ENCODE measurements around the gene ADGRL3. TPM values are rescaled to one million over a fixed set of nuclear protein-coding genes. Genes with fewer than 3 reads are reported as not detected.

The ADGRL3 gene
- total and polyA plus RNA-seq, 5 donors, result 0.52 to 3.8 (median 3.2) TPM

DNA sequence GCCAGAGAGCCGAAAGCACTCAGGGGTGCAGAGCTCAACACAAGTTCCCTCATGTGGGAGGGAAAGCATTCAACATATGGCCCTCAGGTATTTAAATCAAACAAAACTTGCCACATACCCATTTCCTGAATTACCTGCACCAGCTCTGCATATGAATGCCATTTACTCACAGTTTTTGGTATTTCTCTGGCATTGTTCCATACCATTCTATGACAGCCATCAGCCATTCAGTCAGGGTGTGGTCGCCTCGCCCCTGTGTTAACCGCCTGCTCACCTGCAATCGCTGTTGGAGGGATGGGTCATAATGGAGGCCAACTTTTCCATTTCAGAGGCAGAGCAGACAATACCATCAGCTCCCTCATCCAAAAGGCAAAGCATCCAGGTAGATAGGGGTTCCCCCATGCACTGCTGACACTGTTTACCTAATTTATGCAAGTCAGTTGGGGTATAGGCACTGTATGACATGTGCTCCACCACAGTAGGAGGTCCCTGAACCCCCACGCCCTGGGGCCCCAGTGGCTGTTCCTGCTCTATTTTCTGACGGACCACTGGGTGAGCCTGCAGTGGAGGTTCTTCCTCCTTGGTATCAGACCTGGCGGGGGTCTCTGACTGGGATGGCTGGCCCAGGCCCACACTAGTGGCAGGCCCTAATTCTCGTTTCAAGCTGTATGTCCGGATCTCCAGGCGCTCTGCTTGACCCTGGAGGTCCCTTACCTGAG, 227.1 kb downstream of the ADGRL3 start:
- intact Hi-C loops (cut with DNase I), result no loop called here
- 90% methylated on average over 11 of the region's 11 CpGs for WGBS
- no peak overlapping the region for H3K27ac ChIP-seq (ENCODE audit: low read length)
- no peaks in the 10 kb centered on the region for H3K9me3 ChIP-seq (ENCODE audit: control insufficient read depth, low read length)
- DNase-seq (no peak), ATAC-seq (no peak)
- H3K4me3 ChIP-seq (ENCODE audit: low read length), result no peak overlapping the region
- no peaks in the 10 kb centered on the region for H3K4me1 ChIP-seq (ENCODE audit: control insufficient read depth, insufficient read depth, low read length)
- H3K27me3 ChIP-seq (ENCODE audit: control insufficient read depth, insufficient read depth), result no peaks in the 10 kb centered on the region

DNA sequence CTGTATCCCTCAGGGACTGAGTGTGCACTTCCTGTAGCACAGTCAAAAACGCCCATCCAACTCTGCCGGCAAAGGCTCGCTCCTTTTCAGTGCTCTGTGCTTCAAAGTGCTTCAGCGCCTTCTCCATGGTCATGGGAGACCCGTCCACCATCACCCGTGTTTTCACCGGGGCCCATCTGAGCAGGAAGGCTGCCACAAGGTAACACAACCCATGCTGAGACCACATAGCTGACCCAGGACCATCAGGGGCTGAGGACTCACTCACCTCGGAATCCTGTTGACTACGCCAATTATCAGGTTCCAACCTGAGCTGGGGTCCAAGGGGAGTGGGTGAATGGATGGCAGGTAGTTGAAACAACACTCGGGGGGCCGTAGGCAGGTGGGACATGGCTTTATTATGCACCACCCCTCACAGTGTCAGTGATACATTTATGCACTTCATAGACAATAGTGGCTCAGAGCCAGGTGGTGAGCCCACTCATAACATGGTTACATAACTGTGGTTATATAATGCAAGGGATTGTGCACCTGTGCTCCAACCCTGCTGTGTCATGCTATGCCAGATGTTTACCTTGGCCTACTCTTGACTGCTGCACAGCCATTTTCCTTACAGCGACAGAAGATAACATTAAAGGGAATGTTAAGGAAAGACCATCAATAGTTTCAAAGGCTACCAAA, 227.8 kb downstream of the ADGRL3 start:
- intact Hi-C loops (cut with DNase I), result no loop called here
- Histone ChIP-seq H3K27ac (ENCODE audit: low read length) (no peak overlapping the region), H3K4me3 (ENCODE audit: low read length) (no peak overlapping the region), H3K27me3 (ENCODE audit: control insufficient read depth, insufficient read depth) (no peaks in the 10 kb centered on the region), H3K4me1 (ENCODE audit: control insufficient read depth, insufficient read depth, low read length) (no peaks in the 10 kb centered on the region), H3K9me3 (ENCODE audit: control insufficient read depth, low read length) (no peaks in the 10 kb centered on the region)
- DNase-seq, result no peak
- no peak for ATAC-seq
- 86% methylated on average over 12 of the region's 12 CpGs for WGBS

DNA sequence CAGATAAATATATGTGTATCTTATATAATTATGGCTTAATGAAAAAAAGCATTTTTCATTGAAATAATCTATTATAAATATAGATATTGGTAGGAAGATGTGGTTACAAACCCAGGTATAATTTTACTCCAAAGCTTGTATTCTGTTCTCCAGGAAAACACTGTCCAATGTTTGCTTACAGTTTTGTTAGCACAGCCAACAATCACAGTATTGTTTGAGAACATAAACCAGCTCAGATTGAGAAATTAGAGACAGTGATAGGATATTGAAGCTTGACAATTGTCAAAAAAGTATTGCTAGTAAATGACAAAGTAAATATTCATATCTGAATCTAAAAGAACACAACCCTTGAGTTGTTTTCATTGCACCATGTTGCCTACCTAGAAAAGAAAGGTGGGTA, 228.8 kb downstream of the ADGRL3 start:
- intact Hi-C loops (cut with DNase I), result no loop called here
- no peaks in the 10 kb centered on the region for H3K27me3 ChIP-seq (ENCODE audit: control insufficient read depth, insufficient read depth)
- H3K9me3 ChIP-seq (ENCODE audit: control insufficient read depth, low read length), result no peaks in the 10 kb centered on the region
- no peak overlapping the region for H3K27ac ChIP-seq (ENCODE audit: low read length)
- no peak overlapping the region for H3K4me3 ChIP-seq (ENCODE audit: low read length)
- H3K4me1 ChIP-seq (ENCODE audit: control insufficient read depth, insufficient read depth, low read length), result no peaks in the 10 kb centered on the region
- DNase-seq (no peak), ATAC-seq (no peak)

DNA sequence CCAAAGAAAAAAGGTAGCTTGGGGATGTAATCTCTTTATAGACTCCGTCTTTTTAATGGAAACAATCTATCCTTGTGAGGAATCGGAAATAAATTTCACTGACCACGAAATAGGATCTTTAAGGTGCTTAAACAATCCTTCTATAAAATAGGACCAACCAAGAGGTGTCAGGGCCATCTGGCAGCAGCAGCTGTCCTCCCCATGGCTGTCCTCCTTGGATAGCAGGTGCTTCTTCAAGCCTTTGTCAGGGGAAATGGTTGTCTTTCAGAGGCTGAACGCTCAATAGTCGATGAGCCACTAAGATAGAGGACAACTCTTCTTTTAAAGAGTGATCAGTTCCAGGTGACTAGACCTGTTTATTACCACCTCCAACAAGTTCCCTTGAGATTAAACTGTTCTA, 231.0 kb downstream of the ADGRL3 start:
- Histone ChIP-seq H3K27me3 (ENCODE audit: control insufficient read depth, insufficient read depth) (no peaks in the 10 kb centered on the region), H3K4me3 (ENCODE audit: low read length) (no peak overlapping the region), H3K27ac (ENCODE audit: low read length) (no peak overlapping the region), H3K4me1 (ENCODE audit: control insufficient read depth, insufficient read depth, low read length) (no peaks in the 10 kb centered on the region), H3K9me3 (ENCODE audit: control insufficient read depth, low read length) (no peaks in the 10 kb centered on the region)
- intact Hi-C loops (cut with DNase I), result no loop called here
- 90% methylated on average over 5 of the region's 5 CpGs for WGBS
- DNase-seq (no peak), ATAC-seq (no peak)

DNA sequence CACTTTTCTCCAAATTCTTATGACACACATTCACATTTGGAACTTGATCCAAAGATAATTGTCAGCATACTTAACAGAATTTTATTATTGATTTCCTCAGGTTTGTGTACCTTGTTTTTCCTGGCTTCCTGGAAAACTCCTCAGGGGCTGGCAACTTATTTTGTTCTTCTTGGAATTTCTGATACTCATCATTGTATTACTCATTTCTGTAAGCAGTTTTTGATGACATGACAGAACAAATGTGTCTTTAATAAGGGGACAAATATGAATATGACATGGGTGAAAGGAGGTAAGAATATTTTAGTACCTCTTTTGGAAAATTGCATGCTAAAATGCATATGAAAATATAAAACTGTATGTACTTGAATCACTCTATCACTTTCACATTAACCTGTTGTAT, 237.8 kb downstream of the ADGRL3 start:
- no peak overlapping the region for H3K4me3 ChIP-seq (ENCODE audit: low read length)
- intact Hi-C loops (cut with DNase I), result no loop called here
- ATAC-seq, result no peak
- H3K27me3 ChIP-seq (ENCODE audit: control insufficient read depth, insufficient read depth), result no peaks in the 10 kb centered on the region
- no peak overlapping the region for H3K27ac ChIP-seq (ENCODE audit: low read length)
- no peaks in the 10 kb centered on the region for H3K4me1 ChIP-seq (ENCODE audit: control insufficient read depth, insufficient read depth, low read length)
- no peaks in the 10 kb centered on the region for H3K9me3 ChIP-seq (ENCODE audit: control insufficient read depth, low read length)
- DNase-seq, result no peak

DNA sequence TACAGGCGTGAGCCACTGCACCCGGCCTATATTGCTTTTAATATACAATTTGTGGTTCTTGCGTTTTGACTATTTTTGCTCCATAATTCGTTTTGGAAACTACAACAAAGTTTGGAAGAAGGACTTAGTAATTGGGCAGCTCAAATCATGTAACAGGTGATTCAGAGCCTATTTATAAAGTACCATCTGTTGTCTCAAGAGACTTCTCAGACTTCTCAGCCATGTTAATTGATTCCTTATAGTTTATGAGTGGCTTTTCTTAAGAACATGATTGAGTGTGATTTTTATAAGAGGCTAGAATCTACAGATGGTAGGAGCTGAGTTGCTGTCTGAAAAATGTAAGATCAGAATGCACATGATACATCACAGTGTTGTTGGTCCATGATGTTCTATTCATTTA, 240.2 kb downstream of the ADGRL3 start:
- no peak for ATAC-seq
- no peaks in the 10 kb centered on the region for H3K4me1 ChIP-seq (ENCODE audit: control insufficient read depth, insufficient read depth, low read length)
- H3K4me3 ChIP-seq (ENCODE audit: low read length), result no peak overlapping the region
- H3K27me3 ChIP-seq (ENCODE audit: control insufficient read depth, insufficient read depth), result no peaks in the 10 kb centered on the region
- DNase-seq, result no peak
- no peak overlapping the region for H3K27ac ChIP-seq (ENCODE audit: low read length)
- no peaks in the 10 kb centered on the region for H3K9me3 ChIP-seq (ENCODE audit: control insufficient read depth, low read length)
- intact Hi-C loops (cut with DNase I), result no loop called here
- 88% methylated on average over 4 of the region's 4 CpGs for WGBS

DNA sequence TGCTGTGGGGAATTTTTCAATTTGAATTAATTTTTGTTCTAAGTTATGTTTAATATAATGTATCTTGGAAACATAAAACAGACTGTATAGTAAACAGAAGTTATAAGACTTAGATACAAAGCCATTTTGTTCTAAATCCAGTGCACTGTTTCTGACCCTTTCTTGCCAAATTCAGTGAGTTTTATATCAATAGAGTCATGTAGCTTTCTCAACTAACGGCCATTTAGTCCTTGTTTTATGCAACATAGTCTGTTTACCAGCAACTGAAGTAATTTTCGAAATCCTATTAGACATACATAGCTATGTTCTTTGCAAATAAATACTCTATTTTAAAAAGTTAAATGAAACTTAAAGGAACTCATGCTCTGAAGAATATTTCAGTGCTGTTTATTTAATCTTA, 242.8 kb downstream of the ADGRL3 start:
- WGBS, result 61% methylated on average over 2 of the region's 2 CpGs
- Histone ChIP-seq H3K27ac (ENCODE audit: low read length) (no peak overlapping the region), H3K27me3 (ENCODE audit: control insufficient read depth, insufficient read depth) (no peaks in the 10 kb centered on the region), H3K9me3 (ENCODE audit: control insufficient read depth, low read length) (no peaks in the 10 kb centered on the region), H3K4me3 (ENCODE audit: low read length) (no peak overlapping the region), H3K4me1 (ENCODE audit: control insufficient read depth, insufficient read depth, low read length) (no peaks in the 10 kb centered on the region)
- intact Hi-C loops (cut with DNase I), result no loop called here
- DNase-seq (no peak), ATAC-seq (no peak)

DNA sequence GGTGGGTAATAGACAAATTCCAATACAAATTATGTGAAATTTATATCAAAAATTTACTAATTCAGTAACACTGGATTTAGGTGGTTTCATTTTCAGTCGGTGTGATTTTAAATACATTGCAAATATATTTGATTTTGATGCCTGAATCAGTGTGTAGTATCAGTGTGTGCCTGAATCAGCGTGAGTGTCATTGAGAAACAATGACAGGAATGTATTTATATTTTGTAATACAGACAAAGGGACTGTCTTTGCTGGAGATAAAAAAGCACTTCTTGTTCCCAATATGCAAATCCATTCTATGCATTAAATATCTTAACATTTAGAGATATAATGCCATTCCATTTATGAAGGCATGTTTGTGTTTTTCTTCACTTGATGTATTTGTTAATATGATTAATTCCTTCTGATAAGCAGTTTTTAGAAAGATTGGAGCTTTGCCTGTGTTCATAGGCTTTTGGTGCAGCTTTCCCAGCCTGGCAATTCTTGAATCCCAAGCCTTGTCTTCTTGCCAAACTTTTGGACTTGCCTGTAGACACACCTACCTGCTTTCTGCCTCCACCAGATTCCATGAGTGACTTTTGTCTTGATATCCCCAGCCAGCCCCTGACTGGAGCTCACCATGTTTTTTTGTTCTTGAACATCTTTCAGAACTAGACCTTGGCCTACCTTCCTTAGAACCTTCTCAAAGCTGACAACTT, 243.8 kb downstream of the ADGRL3 start:
- intact Hi-C loops (cut with DNase I), result no loop called here

DNA sequence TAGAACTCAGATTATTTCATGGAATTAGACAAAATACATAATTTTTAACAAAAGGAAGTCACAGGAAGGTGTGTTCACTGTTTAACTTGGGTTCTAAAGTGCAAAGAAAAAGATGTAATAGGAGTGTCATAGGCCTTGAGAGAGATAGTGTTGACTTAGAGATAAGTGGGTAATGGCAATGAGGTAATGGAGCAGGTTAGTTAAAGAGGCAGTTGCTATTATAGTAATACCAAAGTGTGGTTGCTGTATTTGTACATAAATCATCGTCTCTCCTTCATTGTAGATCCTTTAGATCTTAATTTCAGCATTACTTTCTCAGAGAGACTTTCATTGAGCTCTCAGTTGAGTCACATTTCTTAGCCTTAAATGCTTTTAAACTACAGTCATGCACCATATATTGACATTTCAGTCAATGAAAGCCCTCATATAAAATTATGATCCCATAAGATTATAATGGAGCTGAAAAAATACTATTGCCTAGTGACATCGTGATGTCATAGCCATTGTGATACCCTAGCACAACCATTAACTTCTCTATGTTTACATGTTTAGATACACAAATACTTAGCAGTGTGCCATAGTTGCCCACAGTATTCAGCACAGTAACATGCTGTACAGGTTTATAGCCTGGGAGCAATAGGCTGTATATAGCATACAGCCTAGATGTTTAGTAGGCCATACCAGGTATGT, 245.4 kb downstream of the ADGRL3 start:
- 83% methylated on average over 2 of the region's 2 CpGs for WGBS
- intact Hi-C loops (cut with DNase I), result no loop called here
- ATAC-seq, result no peak

More for the DNA sequence above, 243.8 kb downstream of the ADGRL3 start:
- H3K9me3 ChIP-seq (ENCODE audit: control insufficient read depth, low read length), result no peaks in the 10 kb centered on the region
- H3K27me3 ChIP-seq (ENCODE audit: control insufficient read depth, insufficient read depth), result no peaks in the 10 kb centered on the region
- no peak overlapping the region for H3K4me3 ChIP-seq (ENCODE audit: low read length)
- H3K27ac ChIP-seq (ENCODE audit: low read length), result no peak overlapping the region
- no peaks in the 10 kb centered on the region for H3K4me1 ChIP-seq (ENCODE audit: control insufficient read depth, insufficient read depth, low read length)
- 47% methylated on average over 2 of the region's 2 CpGs for WGBS
- ATAC-seq (no peak), DNase-seq (no peak)

DNA sequence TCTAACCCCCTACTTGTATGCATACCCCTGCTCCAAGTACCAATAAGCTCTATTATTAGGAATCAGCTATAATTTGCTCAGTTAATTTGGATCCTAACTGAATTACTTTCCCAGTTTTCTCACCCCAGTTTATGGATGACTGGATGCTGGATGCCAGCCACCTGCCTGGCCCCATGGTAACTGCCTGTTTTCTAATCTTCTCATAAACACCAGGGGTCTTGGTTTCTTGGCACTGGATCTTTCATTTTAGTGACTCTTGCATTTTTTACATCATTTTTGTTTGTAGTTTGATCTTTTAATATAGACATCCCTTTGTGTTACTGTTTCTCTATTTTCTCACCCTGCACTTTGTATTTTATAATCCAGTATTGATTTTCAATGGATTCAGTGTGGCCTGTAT, 246.8 kb downstream of the ADGRL3 start:
- Histone ChIP-seq H3K27me3 (ENCODE audit: control insufficient read depth, insufficient read depth) (no peaks in the 10 kb centered on the region), H3K4me3 (ENCODE audit: low read length) (no peak overlapping the region), H3K4me1 (ENCODE audit: control insufficient read depth, insufficient read depth, low read length) (no peaks in the 10 kb centered on the region), H3K27ac (ENCODE audit: low read length) (no peak overlapping the region), H3K9me3 (ENCODE audit: control insufficient read depth, low read length) (no peaks in the 10 kb centered on the region)
- intact Hi-C loops (cut with DNase I), result no loop called here
- ATAC-seq, result no peak
- DNase-seq, result no peak

More for the DNA sequence above, 245.4 kb downstream of the ADGRL3 start:
- Histone ChIP-seq H3K4me3 (ENCODE audit: low read length) (no peak overlapping the region), H3K4me1 (ENCODE audit: control insufficient read depth, insufficient read depth, low read length) (no peaks in the 10 kb centered on the region), H3K27ac (ENCODE audit: low read length) (no peak overlapping the region), H3K9me3 (ENCODE audit: control insufficient read depth, low read length) (no peaks in the 10 kb centered on the region), H3K27me3 (ENCODE audit: control insufficient read depth, insufficient read depth) (no peaks in the 10 kb centered on the region)
- DNase-seq, result no peak

DNA sequence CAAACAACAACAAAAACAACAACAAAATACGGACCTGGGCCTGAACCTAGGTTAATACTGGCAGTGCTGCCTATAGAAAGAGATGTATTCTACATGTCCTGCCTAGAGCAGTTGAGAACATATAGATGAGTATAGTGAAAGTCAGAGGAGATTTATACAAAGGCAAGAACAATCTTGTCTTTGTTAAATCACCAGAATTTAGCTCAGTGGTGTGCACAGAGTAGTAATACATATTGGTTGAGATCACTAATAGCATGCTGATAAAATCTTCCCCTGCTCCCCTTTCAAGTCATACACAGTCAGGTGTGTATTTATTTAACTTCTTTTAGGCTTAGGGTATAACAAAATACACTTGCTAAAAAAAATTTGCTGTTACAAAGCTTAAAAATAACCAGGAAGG, 247.8 kb downstream of the ADGRL3 start:
- DNase-seq (no peak), ATAC-seq (no peak)
- Histone ChIP-seq H3K4me1 (ENCODE audit: control insufficient read depth, insufficient read depth, low read length) (no peaks in the 10 kb centered on the region), H3K4me3 (ENCODE audit: low read length) (no peak overlapping the region), H3K9me3 (ENCODE audit: control insufficient read depth, low read length) (no peaks in the 10 kb centered on the region), H3K27me3 (ENCODE audit: control insufficient read depth, insufficient read depth) (no peaks in the 10 kb centered on the region), H3K27ac (ENCODE audit: low read length) (no peak overlapping the region)
- intact Hi-C loops (cut with DNase I), result no loop called here
- WGBS, result 82% methylated on average over 1 of the region's 1 CpG

Data from right cardiac atrium (tissue), 5 donors.